OCI-LY1 (cell line): ENCODE results near the gene KCNMA1.

Experiments
- H2AFZ ChIP-seq: fragments of 200-600 bp; sonication (generic), shearing (Covaris generic); 2 replicates; pipeline ENCODE4 v1.6.0; 2014; ENCODE audit warnings: antibody characterized with exemption, mild to moderate bottlenecking, low read length
- H3F3A ChIP-seq: fragments of 200-600 bp; sonication (generic), shearing (Covaris generic); 2 replicates; pipeline ENCODE4 v1.6.0; 2014; ENCODE audit warnings: mild to moderate bottlenecking, antibody characterized with exemption, low read length, moderate library complexity; ENCODE audit not compliant: insufficient read depth
- H3K27ac ChIP-seq: fragments of 200-600 bp; sonication (generic); 2 replicates; pipeline ENCODE4 v1.5.1; 2014; ENCODE audit warnings: low read length, mixed run types, mild to moderate bottlenecking, low read depth; ENCODE audit not compliant: poor library complexity, severe bottlenecking
- H3K27me3 ChIP-seq: fragments of 200-600 bp; sonication (generic); 2 replicates; pipeline ENCODE4 v1.6.0; 2014; ENCODE audit warnings: antibody characterized with exemption, mild to moderate bottlenecking, low read length, moderate library complexity; ENCODE audit not compliant: insufficient read depth
- H3K36me3 ChIP-seq: fragments of 200-600 bp; sonication (generic); 2 replicates; pipeline ENCODE4 v1.6.1; 2014; ENCODE audit warnings: mild to moderate bottlenecking, antibody characterized with exemption, low read length, moderate library complexity, mixed read lengths; ENCODE audit not compliant: insufficient read depth
- H3K4me1 ChIP-seq: fragments of 200-600 bp; sonication (generic); 2 replicates; pipeline ENCODE4 v1.5.1; 2014; ENCODE audit warnings: mild to moderate bottlenecking, low read length, moderate library complexity; ENCODE audit not compliant: insufficient read depth, severe bottlenecking
- H3K4me2 ChIP-seq: fragments of 200-600 bp; sonication (generic), shearing (Covaris generic); 2 replicates; pipeline ENCODE4 v1.6.1; 2014; ENCODE audit warnings: low read length
- H3K4me3 ChIP-seq: fragments of 200-600 bp; sonication (generic); 2 replicates; pipeline ENCODE4 v1.5.1; 2014; ENCODE audit warnings: low read length, low read depth, mild to moderate bottlenecking, mixed read lengths; ENCODE audit not compliant: poor library complexity, severe bottlenecking
- H3K79me2 ChIP-seq: fragments of 200-600 bp; shearing (Covaris generic); 2 replicates; pipeline ENCODE4 v1.6.1; 2016; ENCODE audit warnings: mixed run types, low read length, mixed read lengths; ENCODE audit not compliant: insufficient read depth
- H3K9ac ChIP-seq: fragments of 200-600 bp; sonication (generic), shearing (Covaris generic); 2 replicates; pipeline ENCODE4 v1.6.1; 2014; ENCODE audit warnings: mild to moderate bottlenecking, low read length, mixed read lengths
- H3K9me2 ChIP-seq: fragments of 200-600 bp; sonication (generic), shearing (Covaris generic); 2 replicates; pipeline ENCODE4 v1.6.1; 2014; ENCODE audit warnings: low read depth, mild to moderate bottlenecking, low read length, mixed read lengths
- H3K9me3 ChIP-seq: fragments of 200-600 bp; shearing (Covaris generic); 2 replicates; pipeline ENCODE4 v1.6.1; 2014; ENCODE audit warnings: low read length, mixed read lengths
- H4K20me1 ChIP-seq: fragments of 200-600 bp; sonication (generic), shearing (Covaris generic); 2 replicates; pipeline ENCODE4 v1.6.0; 2016; ENCODE audit warnings: mild to moderate bottlenecking, low read length; ENCODE audit not compliant: insufficient read depth
- CTCF ChIP-seq: fragments of 200-600 bp; sonication (generic), shearing (Covaris generic); IDR thresholded peaks from 2 replicates; pipeline ENCODE4 v1.5.1; 2017; ENCODE audit warnings: mild to moderate bottlenecking, antibody characterized with exemption, low read length, moderate library complexity, mixed read lengths
- EZH2 ChIP-seq: fragments of 200-600 bp; sonication (generic), shearing (Covaris generic); IDR thresholded peaks from 2 replicates; pipeline ENCODE4 v1.8.0; 2017; ENCODE audit warnings: borderline replicate concordance, mixed run types, mild to moderate bottlenecking, antibody characterized with exemption, low read length, moderate library complexity, mixed read lengths

The KCNMA1 gene

DNA sequence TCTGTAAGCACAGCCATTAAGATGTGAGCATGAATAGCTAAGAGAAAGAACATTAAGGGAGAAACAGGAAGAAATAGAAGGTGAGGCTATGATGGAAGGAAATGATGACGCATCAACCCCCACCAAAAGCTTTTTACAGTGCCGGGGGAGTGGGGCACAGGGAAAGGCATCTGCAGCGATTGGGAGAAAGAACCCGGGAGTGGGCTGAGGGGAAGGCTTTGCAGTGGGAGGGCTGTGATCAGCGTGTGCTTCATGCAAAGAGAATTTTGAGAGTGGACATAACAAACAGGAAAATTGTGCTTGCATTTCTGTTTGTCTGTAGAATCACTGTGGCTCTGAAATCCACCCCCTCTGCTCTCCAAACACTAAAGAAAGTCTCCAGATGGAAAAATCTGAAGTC is 250.8 kb downstream of the KCNMA1 start:
- Histone ChIP-seq H3K4me2 (no peak overlapping the region), H3K9me3 (no peaks in the 10 kb centered on the region), H3K36me3 (no peaks in the 10 kb centered on the region), H2AFZ (no peak overlapping the region), H3F3A (no peaks in the 10 kb centered on the region), H3K4me1 (no peaks in the 10 kb centered on the region), H4K20me1 (no peaks in the 10 kb centered on the region), H3K79me2 (no peaks in the 10 kb centered on the region), H3K4me3 (no peak overlapping the region), H3K27ac (no peak overlapping the region), H3K9me2 (no peaks in the 10 kb centered on the region), H3K27me3 (no peaks in the 10 kb centered on the region), H3K9ac (no peak overlapping the region)
- no peak for TF ChIP-seq EZH2
- TF ChIP-seq CTCF: no peak

DNA sequence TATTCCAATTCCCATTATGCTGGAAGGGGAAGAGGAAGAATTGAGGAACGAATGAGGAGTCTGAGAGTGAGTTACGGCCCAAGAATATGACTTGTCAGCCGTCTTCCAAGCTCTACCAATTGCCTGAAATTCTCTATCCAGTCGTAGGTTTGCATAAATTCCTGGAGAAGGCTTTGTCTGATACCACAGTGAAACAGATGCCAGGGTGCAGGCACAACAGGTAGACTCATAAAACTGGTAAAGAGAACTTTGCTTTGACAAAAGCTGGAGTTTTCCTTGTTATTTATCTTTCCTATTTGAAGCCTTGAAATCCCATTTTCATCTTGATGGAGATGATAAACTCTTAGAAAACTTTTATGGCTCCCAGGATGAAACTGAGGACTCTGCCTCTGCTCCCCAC is 251.2 kb downstream of the KCNMA1 start:
- Histone ChIP-seq H3K9ac (no peak overlapping the region), H3K4me3 (no peak overlapping the region), H3K4me2 (no peak overlapping the region), H4K20me1 (no peaks in the 10 kb centered on the region), H3K4me1 (no peaks in the 10 kb centered on the region), H3K9me2 (no peaks in the 10 kb centered on the region), H3K9me3 (no peaks in the 10 kb centered on the region), H3K27me3 (no peaks in the 10 kb centered on the region), H3F3A (no peaks in the 10 kb centered on the region), H2AFZ (no peak overlapping the region), H3K79me2 (no peaks in the 10 kb centered on the region), H3K27ac (no peak overlapping the region), H3K36me3 (no peaks in the 10 kb centered on the region)
- TF ChIP-seq CTCF (no peak), EZH2 (no peak)

DNA sequence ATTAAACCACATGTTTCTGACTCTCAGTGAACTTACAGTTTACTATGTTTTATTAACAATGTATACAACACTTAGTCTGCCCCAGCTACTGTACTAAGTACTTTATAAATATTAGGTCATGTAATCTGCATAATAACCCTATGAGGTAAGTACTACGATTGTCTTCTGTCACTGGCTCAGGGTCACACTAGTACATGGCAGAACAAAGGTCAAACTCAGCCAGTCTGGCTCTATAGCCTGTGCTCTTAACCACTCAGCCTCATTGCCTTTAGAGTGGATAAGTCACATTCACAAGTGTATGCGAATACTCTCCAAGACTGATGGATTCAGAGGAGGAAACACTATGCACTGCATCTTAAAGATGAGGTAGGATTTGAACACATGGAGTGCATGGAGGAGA is 252.3 kb downstream of the KCNMA1 start:
- H3K9me3 ChIP-seq: no peaks in the 10 kb centered on the region
- no peak overlapping the region for H2AFZ ChIP-seq
- no peaks in the 10 kb centered on the region for H4K20me1 ChIP-seq
- no peaks in the 10 kb centered on the region for H3K4me1 ChIP-seq
- no peaks in the 10 kb centered on the region for H3F3A ChIP-seq
- H3K27ac ChIP-seq: no peak overlapping the region
- H3K9me2 ChIP-seq: no peaks in the 10 kb centered on the region
- no peaks in the 10 kb centered on the region for H3K79me2 ChIP-seq
- H3K9ac ChIP-seq: no peak overlapping the region
- no peak for TF ChIP-seq CTCF
- no peak for TF ChIP-seq EZH2
- H3K27me3 ChIP-seq: no peaks in the 10 kb centered on the region
- no peak overlapping the region for H3K4me3 ChIP-seq
- no peak overlapping the region for H3K4me2 ChIP-seq
- no peaks in the 10 kb centered on the region for H3K36me3 ChIP-seq
